K562 (cell line): ENCODE measurements around the gene BAIAP2. TPM values are rescaled to one million over a fixed set of nuclear protein-coding genes. Genes with fewer than 3 reads are reported as not detected.

Source experiments
- CTCFL ChIP-seq: IDR thresholded peaks from 2 replicates; pipeline ENCODE4 v1.6.1; 2011; ENCODE audit warnings: borderline replicate concordance, low read depth, mild to moderate bottlenecking, moderate library complexity, low read length; ENCODE audit not compliant: insufficient read depth, poor library complexity, severe bottlenecking
- LEF1 ChIP-seq: fragments of 450-650 bp; IDR thresholded peaks from 2 replicates; pipeline ENCODE4 v1.6.1; 2016; ENCODE audit warnings: mild to moderate bottlenecking
- MAZ ChIP-seq, 2 experiments: fragments of 450-650 bp in 1 of 2; sonication (generic) in 1 of 2; formaldehyde crosslinking; IDR thresholded peaks in 1 of 2; conservative IDR thresholded peaks in 1 of 2; 2 replicates each; pipeline versions ENCODE4 v1.4.0 to v1.5.0; 2020; ENCODE audit warnings: mild to moderate bottlenecking in 1 of 2, missing genetic modification reagents in 1 of 2
- NR3C1 ChIP-seq: sonication (generic); formaldehyde crosslinking; IDR thresholded peaks from 2 replicates; pipeline ENCODE4 v1.8.1; 2022; ENCODE audit warnings: missing genetic modification reagents
- SP1 ChIP-seq: sonication (generic); formaldehyde crosslinking; IDR thresholded peaks from 2 replicates; pipeline ENCODE4 v1.8.1; 2022; ENCODE audit warnings: mild to moderate bottlenecking, missing genetic modification reagents
- VEZF1 ChIP-seq: fragments of 200-800 bp; sonication (Bioruptor generic); IDR thresholded peaks from 2 replicates; pipeline ENCODE4 v1.6.1; 2017; ENCODE audit warnings: missing genetic modification characterization, missing compliant biosample characterization
- ZBTB33 ChIP-seq: sonication (generic); formaldehyde crosslinking; IDR thresholded peaks from 2 replicates; pipeline ENCODE4 v1.8.1; 2023; ENCODE audit warnings: mild to moderate bottlenecking, missing genetic modification reagents
- polyA plus RNA-seq, 8 experiments: library from polyadenylated mRNA; depleted of rRNA in 4 of 8; stranded (reverse) in 5 of 8; unstranded in 3 of 8; fragments of >200 nt; fragmentation: Nextera tagmentation in 2 of 8; fragmentation: Illumina TruSeq in 1 of 8; extraction: Ambion mirVana in 2 of 8; extraction: Trizol in 1 of 8; gene quantifications; 2 replicates each; pipeline versions ENCODE4 v1.2.1 to v1.2.3, GENCODE V29; 2011 to 2014; ENCODE audit warnings: inconsistent platforms in 1 of 8, missing spikeins in 1 of 8
- total RNA-seq, 7 experiments: library from RNA; depleted of rRNA in 6 of 7; stranded (reverse); fragments of >200 nt in 6 of 7; fragmentation: Illumina TruSeq in 2 of 7; extraction: Trizol in 2 of 7; gene quantifications; 2 replicates each; pipeline versions ENCODE4 v1.2.1 to v1.2.3, GENCODE V29; 2011 to 2021; ENCODE audit warnings: low replicate concordance in 1 of 7
- TF ChIP-seq, protein P1 (sequence below): sonication (generic); formaldehyde crosslinking; IDR thresholded peaks from 2 replicates; pipeline ENCODE4 v1.9.0; 2022; ENCODE audit warnings: mild to moderate bottlenecking, missing genetic modification reagents

Gene BAIAP2
- total and polyA plus RNA-seq, 9 of the 15 experiments (the other 6 are each of a cell fraction or from before 2014, with no cell fraction given): 2.3 to 51.6 (median 18.4) TPM

- TF ChIP-seq MAZ (CRISPR knock-in tag; conservative IDR thresholded peaks at IDR 0.05 in 1 of 2, IDR thresholded peaks at IDR 0.05 in 1 of 2) (peak; percentile 42 to 81; a peak in 2 of 4 replicates), VEZF1 (CRISPR knock-in tag) (peak; percentile 35; the same call in 1 of the 2 replicates), CTCFL (peak; percentile 68), LEF1 (no peak), SP1 (CRISPR knock-in tag) (0 out of 2 replicates have a peak, but pooled peaks have one; percentile 48), NR3C1 (CRISPR knock-in tag) (no peak), ZBTB33 (CRISPR knock-in tag) (peak; percentile 72)
- TF ChIP-seq, protein P1, sequence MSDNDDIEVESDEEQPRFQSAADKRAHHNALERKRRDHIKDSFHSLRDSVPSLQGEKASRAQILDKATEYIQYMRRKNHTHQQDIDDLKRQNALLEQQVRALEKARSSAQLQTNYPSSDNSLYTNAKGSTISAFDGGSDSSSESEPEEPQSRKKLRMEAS (CRISPR knock-in tag): peak; percentile 39
Observed at GRCh38 chr17:81040791-81041337, 5.9 kb downstream of the BAIAP2 start (continued).
